SU-DHL-6 (cell line): ENCODE measurements around the gene NLGN1.

Source experiments
- CTCF ChIP-seq: fragments of 200-600 bp; sonication (generic); IDR thresholded peaks from one replicate; pipeline ENCODE4 v1.5.1; 2017; ENCODE audit warnings: antibody characterized with exemption, mild to moderate bottlenecking, low read length, moderate library complexity; ENCODE audit not compliant: insufficient read depth, poor library complexity, severe bottlenecking
- EZH2phosphoT487 ChIP-seq: fragments of 200-600 bp; sonication (generic), shearing (Covaris generic); conservative IDR thresholded peaks from 2 replicates; pipeline ENCODE4 v1.6.1; 2018; ENCODE audit warnings: mild to moderate bottlenecking, antibody characterized with exemption, low read length, moderate library complexity, mixed read lengths

- TF ChIP-seq CTCF: no peak
- TF ChIP-seq EZH2phosphoT487: no peak
Measured at GRCh38 chr3:174302746-174303315, 905.3 kb downstream of the NLGN1 start.
